ENCODE measurements around the gene RAB4B. TPM values are rescaled to one million over a fixed set of nuclear protein-coding genes. Genes with fewer than 3 reads are reported as not detected.

Gene RAB4B
- total and polyA plus RNA-seq, 2 donors (not counting 1 experiment from before 2014, with no cell fraction given): 108 to 141 TPM

DNA sequence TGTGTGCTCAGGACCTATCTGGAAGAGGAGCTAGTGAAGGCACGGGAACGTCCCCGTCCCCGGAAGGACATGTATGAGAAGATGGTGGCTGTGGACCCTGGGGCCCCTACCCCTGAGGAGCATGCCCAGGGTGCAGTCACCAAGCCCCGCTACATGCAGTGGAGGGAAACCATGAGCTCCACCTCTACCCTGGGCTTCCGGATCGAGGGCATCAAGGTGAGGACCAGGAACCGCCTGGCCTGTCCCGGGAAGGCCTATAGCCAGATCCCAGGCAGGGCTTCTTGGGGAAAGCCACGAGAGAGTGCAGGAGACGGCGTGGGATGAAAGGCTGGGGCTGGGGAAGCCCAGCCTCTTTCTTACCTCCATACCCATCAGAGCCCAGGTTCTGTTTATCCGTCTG lies 44.9 kb upstream of the RAB4B start:
- Mint-ChIP-seq H3K9me3 (ENCODE audit: insufficient read depth) (no peaks in the 10 kb centered on the region), H3K4me1 (no peaks in the 10 kb centered on the region), H3K4me3 (no peak overlapping the region), H3K27me3 (no peaks in the 10 kb centered on the region), H3K27ac (no peak overlapping the region)
- Histone ChIP-seq H2AFZ (ENCODE audit: insufficient read depth, low read depth, low read length, poor library complexity, severe bottlenecking) (no peak overlapping the region), H3K4me2 (replicated peaks; ENCODE audit: low read depth, low read length, poor library complexity, severe bottlenecking) (no peak overlapping the region), H3K27me3 (replicated peaks in 1 of 4; ENCODE audit: control extremely low read depth in 1 of 4, control insufficient read depth in 3 of 4, insufficient read depth in 4 of 4, low read length in 3 of 4) (no peaks in the 10 kb centered on the region), H3K4me3 (ENCODE audit: control extremely low read depth in 1 of 5, extremely low read depth in 1 of 5, insufficient read depth in 1 of 5, low read depth in 2 of 5, low read length in 4 of 5) (no peak overlapping the region), H3K4me1 (ENCODE audit: control insufficient read depth in 2 of 2, insufficient read depth in 2 of 2, low read length in 2 of 2) (no peaks in the 10 kb centered on the region), H3K9ac (ENCODE audit: low read length) (no peak overlapping the region), H4K20me1 (ENCODE audit: control insufficient read depth, insufficient read depth, low read length, poor library complexity, severe bottlenecking) (no peaks in the 10 kb centered on the region), H3K27ac (ENCODE audit: low read length in 2 of 2) (no peak overlapping the region), H3K36me3 (replicated peaks in 1 of 2; ENCODE audit: control extremely low read depth in 1 of 2, control insufficient read depth in 1 of 2, extremely low read depth in 1 of 2, insufficient read depth in 2 of 2, low read length in 1 of 2) (peaks cover 0 to 68% of the 10 kb centered on the region in 2 experiments), H3K9me3 (ENCODE audit: control extremely low read depth in 1 of 3, control insufficient read depth in 2 of 3, insufficient read depth in 1 of 3, low read length in 2 of 3) (no peaks in the 10 kb centered on the region), H3K79me2 (ENCODE audit: control insufficient read depth, insufficient read depth, low read length) (no peaks in the 10 kb centered on the region)
- no peak for ATAC-seq (ENCODE audit: low read depth)
- CTCF ChIA-PET: interaction anchor here (0.6 to 1.9 kb wide), 3 partner anchors 69 to 914 kb away, joined by 4 to 6 read pairs (median 6); no protein-coding TSS in a partner anchor
- DNase-seq: no peak
- intact Hi-C loops (cut with micrococcal nuclease): no loop called here
- POLR2A ChIA-PET: no interaction called here
- whole genome bisulfite sequencing (ENCODE audit: insufficient coverage): 95% methylated on average over 13 of the region's 13 CpGs
- TF ChIP-seq, protein P1, sequence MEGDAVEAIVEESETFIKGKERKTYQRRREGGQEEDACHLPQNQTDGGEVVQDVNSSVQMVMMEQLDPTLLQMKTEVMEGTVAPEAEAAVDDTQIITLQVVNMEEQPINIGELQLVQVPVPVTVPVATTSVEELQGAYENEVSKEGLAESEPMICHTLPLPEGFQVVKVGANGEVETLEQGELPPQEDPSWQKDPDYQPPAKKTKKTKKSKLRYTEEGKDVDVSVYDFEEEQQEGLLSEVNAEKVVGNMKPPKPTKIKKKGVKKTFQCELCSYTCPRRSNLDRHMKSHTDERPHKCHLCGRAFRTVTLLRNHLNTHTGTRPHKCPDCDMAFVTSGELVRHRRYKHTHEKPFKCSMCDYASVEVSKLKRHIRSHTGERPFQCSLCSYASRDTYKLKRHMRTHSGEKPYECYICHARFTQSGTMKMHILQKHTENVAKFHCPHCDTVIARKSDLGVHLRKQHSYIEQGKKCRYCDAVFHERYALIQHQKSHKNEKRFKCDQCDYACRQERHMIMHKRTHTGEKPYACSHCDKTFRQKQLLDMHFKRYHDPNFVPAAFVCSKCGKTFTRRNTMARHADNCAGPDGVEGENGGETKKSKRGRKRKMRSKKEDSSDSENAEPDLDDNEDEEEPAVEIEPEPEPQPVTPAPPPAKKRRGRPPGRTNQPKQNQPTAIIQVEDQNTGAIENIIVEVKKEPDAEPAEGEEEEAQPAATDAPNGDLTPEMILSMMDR (IDR thresholded peaks at IDR 0.05): no peak
- TF ChIP-seq EZH2 (IDR thresholded peaks at IDR 0.05; ENCODE audit: borderline replicate concordance, insufficient read depth, low read depth, low read length, poor library complexity, severe bottlenecking): no peak

DNA sequence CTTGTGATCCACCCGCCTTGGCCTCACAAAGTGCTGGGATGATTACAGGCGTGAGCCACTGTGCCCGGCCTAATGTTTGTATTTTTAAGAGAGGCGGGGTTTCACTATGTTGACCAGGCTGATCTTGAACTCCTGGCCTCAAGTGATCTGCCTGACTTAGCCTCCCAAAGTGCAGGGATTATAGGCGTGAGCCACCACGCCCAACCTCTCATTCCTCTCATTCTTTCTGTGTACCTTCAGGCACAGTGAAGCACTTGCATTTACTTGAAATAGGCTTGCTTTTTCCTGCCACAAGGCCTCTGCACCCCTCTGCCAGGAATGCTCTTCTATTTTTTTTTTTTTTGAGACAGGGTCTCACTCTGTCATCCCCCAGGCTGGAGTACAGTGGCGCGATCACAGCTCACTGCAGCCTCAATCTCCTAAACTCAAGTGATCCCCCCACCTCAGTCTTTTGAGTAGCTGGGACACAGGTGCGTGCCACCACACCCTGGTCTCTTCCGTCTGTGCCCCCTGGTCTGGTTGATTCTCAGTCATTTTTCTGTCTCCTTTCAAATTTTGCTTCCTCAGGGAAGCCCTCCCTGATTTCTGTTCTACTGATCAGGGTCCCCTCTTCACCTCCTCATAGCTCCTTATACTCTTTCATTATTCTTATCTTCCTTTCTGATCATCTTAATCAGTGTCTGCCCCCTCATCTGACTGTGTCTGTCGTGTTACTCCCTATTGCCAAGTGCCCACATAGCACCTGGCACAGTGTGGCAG lies 42.9 kb upstream of the RAB4B start:
- Histone ChIP-seq H3K4me3 (ENCODE audit: control extremely low read depth in 1 of 5, extremely low read depth in 1 of 5, insufficient read depth in 1 of 5, low read depth in 2 of 5, low read length in 4 of 5) (no peak overlapping the region), H3K27ac (ENCODE audit: low read length in 2 of 2) (no peak overlapping the region), H3K9ac (ENCODE audit: low read length) (no peak overlapping the region), H4K20me1 (ENCODE audit: control insufficient read depth, insufficient read depth, low read length, poor library complexity, severe bottlenecking) (no peaks in the 10 kb centered on the region), H3K4me2 (replicated peaks; ENCODE audit: low read depth, low read length, poor library complexity, severe bottlenecking) (no peak overlapping the region), H3K4me1 (ENCODE audit: control insufficient read depth in 2 of 2, insufficient read depth in 2 of 2, low read length in 2 of 2) (no peaks in the 10 kb centered on the region), H3K9me3 (ENCODE audit: control extremely low read depth in 1 of 3, control insufficient read depth in 2 of 3, insufficient read depth in 1 of 3, low read length in 2 of 3) (no peaks in the 10 kb centered on the region), H3K27me3 (replicated peaks in 1 of 4; ENCODE audit: control extremely low read depth in 1 of 4, control insufficient read depth in 3 of 4, insufficient read depth in 4 of 4, low read length in 3 of 4) (no peaks in the 10 kb centered on the region), H3K79me2 (ENCODE audit: control insufficient read depth, insufficient read depth, low read length) (no peaks in the 10 kb centered on the region), H3K36me3 (replicated peaks in 1 of 2; ENCODE audit: control extremely low read depth in 1 of 2, control insufficient read depth in 1 of 2, extremely low read depth in 1 of 2, insufficient read depth in 2 of 2, low read length in 1 of 2) (peaks cover 0 to 69% of the 10 kb centered on the region in 2 experiments), H2AFZ (ENCODE audit: insufficient read depth, low read depth, low read length, poor library complexity, severe bottlenecking) (no peak overlapping the region)
- H3K27ac Mint-ChIP-seq: no peak overlapping the region
- DNase-seq (no peak), ATAC-seq (ENCODE audit: low read depth) (no peak)
- ChIA-PET CTCF (no interaction called here), POLR2A (no interaction called here)
- H3K27me3 Mint-ChIP-seq: no peaks in the 10 kb centered on the region
- no peak overlapping the region for H3K4me3 Mint-ChIP-seq
- H3K9me3 Mint-ChIP-seq (ENCODE audit: insufficient read depth): no peaks in the 10 kb centered on the region
- intact Hi-C loops (cut with micrococcal nuclease): no loop called here
- H3K4me1 Mint-ChIP-seq: no peaks in the 10 kb centered on the region
- 97% methylated on average over 11 of the region's 11 CpGs for WGBS (ENCODE audit: insufficient coverage)
- TF ChIP-seq, protein P1 (IDR thresholded peaks at IDR 0.05): no peak
- no peak for TF ChIP-seq EZH2 (IDR thresholded peaks at IDR 0.05; ENCODE audit: borderline replicate concordance, insufficient read depth, low read depth, low read length, poor library complexity, severe bottlenecking)

Measured in B cell (primary cell).